Upper lobe of left lung (tissue), 6 donors: ENCODE data around the gene LRP2BP. TPM values are rescaled to one million over a fixed set of nuclear protein-coding genes. Genes with fewer than 3 reads are reported as not detected.
A peak's percentile ranks its signal among the peaks of the same experiment; 100 is the strongest.

Source experiments
- ATAC-seq, 2 donors: fragments of 200-7000 bp; cut with Tn5 transposase; one replicate each; pipeline ENCODE4 v1.9.1; 2022; ENCODE audit warnings: mild to moderate bottlenecking in 2 of 2, moderate library complexity in 2 of 2; ENCODE audit not compliant: low FRiP score in 2 of 2
- DNase-seq, 2 donors: peaks; one replicate each; pipeline ENCODE4 v3.0.0-alpha.2; 2019 to 2020
- H3K27ac ChIP-seq, 4 donors: fragments of 200-600 bp; sonication (generic); one replicate each; pipeline ENCODE4 v1.5.1; 2016 to 2019
- H3K27me3 ChIP-seq, 4 donors: fragments of 200-600 bp; sonication (generic); one replicate each; pipeline ENCODE4 v1.5.1; 2017 to 2019
- H3K36me3 ChIP-seq, 4 donors: fragments of 200-600 bp; sonication (generic); one replicate each; pipeline ENCODE4 v1.5.1; 2016 to 2019
- H3K4me1 ChIP-seq, 4 donors: fragments of 200-600 bp; sonication (generic); one replicate each; pipeline ENCODE4 v1.5.1; 2018 to 2019
- H3K4me3 ChIP-seq, 4 donors: fragments of 200-600 bp; sonication (generic); one replicate each; pipeline ENCODE4 v1.5.1; 2017 to 2019; ENCODE audit warnings: mild to moderate bottlenecking in 2 of 4, moderate library complexity in 1 of 4
- H3K9me3 ChIP-seq, 4 donors: fragments of 200-600 bp; sonication (generic); one replicate each; pipeline ENCODE4 v1.5.1; 2018 to 2019
- EP300 ChIP-seq, 4 donors: sonication (generic); formaldehyde crosslinking; IDR thresholded peaks; one replicate each; pipeline ENCODE4 v1.5.1; 2017; ENCODE audit warnings: antibody characterized with exemption in 4 of 4, control low read depth in 2 of 4
- POLR2A ChIP-seq, 4 donors: fragments of 450-650 bp; IDR thresholded peaks; one replicate each; pipeline ENCODE4 v1.5.1; 2016 to 2017; ENCODE audit warnings: antibody characterized with exemption in 4 of 4, mild to moderate bottlenecking in 2 of 4
- POLR2AphosphoS5 ChIP-seq, 2 donors: sonication (generic); formaldehyde crosslinking; IDR thresholded peaks; one replicate each; pipeline ENCODE4 v1.5.1; 2017; ENCODE audit warnings: antibody characterized with exemption in 2 of 2
- WGBS, 2 donors: methylation state at CpG; one replicate each; pipeline ENCODE4 v1.1.5; 2017 to 2018; 5-methylcytosine and 5-hydroxymethylcytosine counted together
- total RNA-seq, 6 donors: library from RNA; depleted of rRNA in 4 of 6; stranded (reverse); fragments of >200 nt in 4 of 6; gene quantifications; one replicate each; pipeline versions ENCODE4 v1.1.0 to v1.2.1, GENCODE V29; 2016 to 2021
- TF ChIP-seq, protein P1 (sequence below), 6 experiments: fragments of 450-650 bp in 4 of 6; fragments of 200-600 bp in 2 of 6; sonication (generic) in 2 of 6; IDR thresholded peaks; one replicate each; pipeline ENCODE4 v1.5.1; 2016 to 2019; ENCODE audit warnings: antibody characterized with exemption in 6 of 6
- donor health status: DM: no; HTN: no; CAD: no; lungs with moderate emphysema.
- donor health status: DM: no; HTN: yes; CAD: no; lungs with severe emphysema.

The LRP2BP gene
- total RNA-seq, 6 donors from 2014 or later = 0.40 to 4.7 (median 1.3) TPM

DNA sequence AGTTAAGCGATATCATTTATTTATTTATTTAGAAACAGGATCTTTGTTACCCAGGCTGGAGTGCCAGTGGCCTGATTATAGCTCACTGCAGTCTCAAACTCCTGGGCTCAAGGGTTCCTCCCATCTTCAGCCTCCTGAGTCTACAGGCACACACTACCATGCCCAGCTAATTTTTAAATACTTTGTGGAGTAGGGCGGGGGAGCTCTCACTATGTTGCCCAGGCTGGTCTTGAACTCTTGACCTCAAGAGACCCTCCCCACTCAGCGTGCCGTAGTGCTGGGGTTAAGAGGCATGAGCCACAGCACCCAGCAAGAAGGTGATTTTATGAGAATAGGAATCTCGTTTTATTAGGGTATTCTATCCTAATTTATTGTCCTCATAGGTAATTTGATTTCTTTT is 33.9 kb upstream of the LRP2BP start:
- 67 to 83% methylated on average over 4 to 5 of the region's 5 CpGs for WGBS, 2 donors
- DNase-seq (no peak), ATAC-seq (no peak)
- H3K9me3 ChIP-seq = no peaks in the 10 kb centered on the region
- peaks cover 0 to 8% (median 7%) of the 10 kb centered on the region in 4 donors for H3K4me1 ChIP-seq
- H3K27me3 ChIP-seq = no peaks in the 10 kb centered on the region
- TF ChIP-seq EP300 (IDR thresholded peaks at IDR 0.05) (no peak), POLR2A (IDR thresholded peaks at IDR 0.05) (no peak), POLR2AphosphoS5 (IDR thresholded peaks at IDR 0.05) (no peak)
- TF ChIP-seq, protein P1, sequence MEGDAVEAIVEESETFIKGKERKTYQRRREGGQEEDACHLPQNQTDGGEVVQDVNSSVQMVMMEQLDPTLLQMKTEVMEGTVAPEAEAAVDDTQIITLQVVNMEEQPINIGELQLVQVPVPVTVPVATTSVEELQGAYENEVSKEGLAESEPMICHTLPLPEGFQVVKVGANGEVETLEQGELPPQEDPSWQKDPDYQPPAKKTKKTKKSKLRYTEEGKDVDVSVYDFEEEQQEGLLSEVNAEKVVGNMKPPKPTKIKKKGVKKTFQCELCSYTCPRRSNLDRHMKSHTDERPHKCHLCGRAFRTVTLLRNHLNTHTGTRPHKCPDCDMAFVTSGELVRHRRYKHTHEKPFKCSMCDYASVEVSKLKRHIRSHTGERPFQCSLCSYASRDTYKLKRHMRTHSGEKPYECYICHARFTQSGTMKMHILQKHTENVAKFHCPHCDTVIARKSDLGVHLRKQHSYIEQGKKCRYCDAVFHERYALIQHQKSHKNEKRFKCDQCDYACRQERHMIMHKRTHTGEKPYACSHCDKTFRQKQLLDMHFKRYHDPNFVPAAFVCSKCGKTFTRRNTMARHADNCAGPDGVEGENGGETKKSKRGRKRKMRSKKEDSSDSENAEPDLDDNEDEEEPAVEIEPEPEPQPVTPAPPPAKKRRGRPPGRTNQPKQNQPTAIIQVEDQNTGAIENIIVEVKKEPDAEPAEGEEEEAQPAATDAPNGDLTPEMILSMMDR (IDR thresholded peaks at IDR 0.05) = no peak
- H3K4me3 ChIP-seq = no peak overlapping the region
- H3K27ac ChIP-seq = no peak overlapping the region
- no peaks in the 10 kb centered on the region for H3K36me3 ChIP-seq

- no peak overlapping the region for H3K4me3 ChIP-seq
- TF ChIP-seq POLR2AphosphoS5 (IDR thresholded peaks at IDR 0.05) (no peak), EP300 (IDR thresholded peaks at IDR 0.05) (no peak), POLR2A (IDR thresholded peaks at IDR 0.05) (no peak)
- TF ChIP-seq, protein P1 (IDR thresholded peaks at IDR 0.05) = no peak
- ATAC-seq (no peak), DNase-seq (peak in 1 of 2 donors; percentile 42)
- H3K27me3 ChIP-seq = no peaks in the 10 kb centered on the region
- peaks cover 6 to 22% (median 14%) of the 10 kb centered on the region in 4 donors for H3K4me1 ChIP-seq
- no peaks in the 10 kb centered on the region for H3K9me3 ChIP-seq
- WGBS, 2 donors = 89 to 92% methylated on average over 22 of the region's 22 CpGs
- H3K27ac ChIP-seq = no peak overlapping the region
- no peaks in the 10 kb centered on the region for H3K36me3 ChIP-seq
Observed at GRCh38 chr4:185426960-185427688, 31.4 kb upstream of the LRP2BP start.

DNA sequence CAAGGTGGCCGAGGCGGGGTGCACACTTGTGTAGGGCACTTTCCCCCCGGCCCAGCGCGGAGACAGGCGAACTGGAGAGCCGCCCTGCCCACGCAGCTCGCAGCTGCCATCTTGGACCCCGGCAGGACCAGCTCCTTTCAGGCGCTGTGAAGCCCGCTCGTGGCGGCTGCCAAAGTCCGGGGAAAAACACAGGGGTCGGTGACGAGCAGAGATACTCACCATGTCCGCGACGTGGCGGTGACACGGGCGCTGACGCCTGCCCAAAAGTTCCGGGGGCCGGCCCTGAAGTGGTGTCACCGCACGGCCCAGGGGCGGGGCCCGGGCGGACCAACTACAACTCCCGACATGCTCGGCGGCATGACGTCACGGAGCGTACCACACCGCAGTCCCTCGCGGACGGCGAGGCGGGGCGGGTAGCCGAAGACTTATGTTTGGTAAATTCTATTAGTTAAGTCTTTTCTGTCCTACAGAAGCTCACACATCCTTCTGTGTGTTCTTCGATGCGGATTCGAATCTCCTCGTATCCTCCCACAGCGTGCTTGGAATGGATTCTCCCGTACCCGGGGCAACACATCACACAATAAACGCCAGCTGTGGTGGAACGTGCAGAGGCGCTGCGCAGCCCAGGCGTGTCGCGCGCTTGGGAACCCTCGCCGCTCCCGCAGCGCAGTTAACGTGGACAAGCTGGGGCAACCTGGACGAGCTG is 30.1 kb upstream of the LRP2BP start, which contains the start of gene UFSP2:
Gene UFSP2 (minus strand): TSS at position 318 of the 706 bp plus-strand sequence. CDS start 96 bp downstream, at position 222.
- Histone ChIP-seq H3K27me3 (no peaks in the 10 kb centered on the region), H3K4me1 (peaks cover 6 to 22% (median 16%) of the 10 kb centered on the region in 4 donors), H3K4me3 (peak within 1 kb of the TSS; percentile 62 to 84 (median 70)), H3K9me3 (no peaks in the 10 kb centered on the region), H3K27ac (peak within 1 kb of the TSS; percentile 92 to 98 (median 96)), H3K36me3 (peaks cover 0 to 6% (median 2%) of the 10 kb centered on the region in 4 donors)
- TF ChIP-seq EP300 (IDR thresholded peaks at IDR 0.05) (peak in 1 of 4 donors; percentile 82), POLR2A (IDR thresholded peaks at IDR 0.05) (peak; percentile 4 to 83 (median 60)), POLR2AphosphoS5 (IDR thresholded peaks at IDR 0.05) (peak; percentile 82 to 89)
- TF ChIP-seq, protein P1 (IDR thresholded peaks at IDR 0.05) = peak in 1 of 6 experiments; percentile 24
- 1 to 2% methylated on average over 10 to 37 of the region's 66 CpGs for WGBS, 2 donors
- ATAC-seq (peak; percentile 97 to 98), DNase-seq (peak; percentile 92 to 97)

DNA sequence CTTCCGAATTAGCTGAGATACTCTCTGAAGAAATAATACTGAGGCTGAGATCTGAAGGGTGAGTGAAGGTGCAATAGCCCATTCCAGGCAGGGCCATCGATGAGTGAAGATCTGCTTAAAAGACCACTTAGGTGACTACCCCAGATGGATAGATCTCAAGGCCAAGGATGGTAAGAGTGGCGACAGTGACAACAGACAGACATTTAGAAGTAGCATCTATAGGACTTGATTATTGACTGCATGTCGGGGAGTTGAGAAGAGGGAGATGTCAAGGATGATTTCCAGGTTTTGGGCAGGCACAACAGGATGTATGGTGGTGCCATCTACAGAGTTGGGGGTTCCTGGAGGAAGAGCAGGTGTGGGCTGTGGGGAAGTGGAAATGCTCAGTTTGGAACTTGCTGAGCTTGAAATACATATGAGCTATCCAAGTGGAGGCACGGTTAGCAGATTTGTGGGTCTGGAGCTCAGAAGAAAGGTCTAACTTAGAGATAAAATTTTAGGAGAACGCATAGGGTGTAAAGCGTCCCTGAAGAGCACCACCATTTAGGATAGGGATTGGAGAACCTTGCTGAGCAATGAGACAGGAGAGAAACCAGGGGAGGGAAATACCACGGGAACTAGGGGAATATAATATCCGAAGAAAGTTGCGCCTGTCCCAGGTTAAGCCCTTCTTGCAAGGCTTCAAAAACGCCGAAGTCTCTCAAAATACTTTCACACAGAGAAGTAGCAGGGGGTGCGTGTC is 29.4 kb upstream of the LRP2BP start:
- DNase-seq (no peak), ATAC-seq (peak; percentile 44 to 49)
- H3K27ac ChIP-seq = peak overlapping the region; percentile 92 to 98 (median 96)
- WGBS, 2 donors = 16 to 17% methylated on average over 11 to 13 of the region's 13 CpGs
- no peaks in the 10 kb centered on the region for H3K27me3 ChIP-seq
- peak overlapping the region; percentile 62 to 84 (median 70) for H3K4me3 ChIP-seq
- no peak for TF ChIP-seq POLR2AphosphoS5 (IDR thresholded peaks at IDR 0.05)
- TF ChIP-seq POLR2A (IDR thresholded peaks at IDR 0.05) = no peak
- no peak for TF ChIP-seq EP300 (IDR thresholded peaks at IDR 0.05)
- TF ChIP-seq, protein P1 (IDR thresholded peaks at IDR 0.05) = no peak
- peaks cover 6 to 22% (median 16%) of the 10 kb centered on the region in 4 donors for H3K4me1 ChIP-seq
- no peaks in the 10 kb centered on the region for H3K9me3 ChIP-seq
- H3K36me3 ChIP-seq = peaks cover 0 to 11% (median 2%) of the 10 kb centered on the region in 4 donors
